Measurements from ENCODE around the gene LRP11.

The LRP11 gene

DNA sequence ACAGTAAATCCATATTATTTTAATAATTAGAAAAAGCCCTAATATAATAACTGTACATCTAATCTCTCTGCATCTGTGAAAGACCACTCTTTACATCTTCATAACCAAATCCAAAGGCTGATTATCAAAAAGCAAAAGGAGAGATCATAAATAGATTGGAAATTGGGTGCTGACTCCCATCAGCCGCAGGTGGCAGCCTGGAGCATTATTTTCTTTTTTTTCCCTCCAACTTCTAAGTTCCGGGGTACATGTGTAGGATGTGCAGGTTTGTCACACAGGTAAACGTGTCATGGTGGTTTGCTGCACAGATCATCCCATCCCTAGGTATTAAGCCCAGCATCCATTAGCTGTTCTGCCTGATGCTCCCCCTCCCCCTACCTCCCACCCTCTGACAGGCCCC lies 30.5 kb downstream of the LRP11 start:
- H3K27me3 ChIP-seq (ENCODE audit: insufficient read depth, low read length, poor library complexity, severe bottlenecking), result no peaks in the 10 kb centered on the region
- no peak overlapping the region for H2AFZ ChIP-seq (ENCODE audit: low read length)
- no peak overlapping the region for H3K4me3 ChIP-seq (ENCODE audit: low read length, poor library complexity, severe bottlenecking)
- no peaks in the 10 kb centered on the region for H3K9me2 ChIP-seq (replicated peaks; ENCODE audit: low read depth, low read length)
- no peaks in the 10 kb centered on the region; the same call in 1 of the 2 replicates for H3K36me3 ChIP-seq (ENCODE audit: insufficient read depth, low read length)
- no peaks in the 10 kb centered on the region for H4K20me1 ChIP-seq (ENCODE audit: insufficient read depth, low read length, poor library complexity, severe bottlenecking)
- no peaks in the 10 kb centered on the region for H3K79me2 ChIP-seq (ENCODE audit: insufficient read depth, low read length)
- H3K9me3 ChIP-seq (ENCODE audit: insufficient read depth, low read depth, low read length), result no peaks in the 10 kb centered on the region
- H3F3A ChIP-seq (ENCODE audit: low read depth), result no peaks in the 10 kb centered on the region
- H3K4me2 ChIP-seq (ENCODE audit: low read depth, low read length, poor library complexity, severe bottlenecking), result no peak overlapping the region
- TF ChIP-seq EZH2phosphoT487 (IDR thresholded peaks at IDR 0.05; ENCODE audit: borderline replicate concordance), result no peak
- TF ChIP-seq, protein P1, sequence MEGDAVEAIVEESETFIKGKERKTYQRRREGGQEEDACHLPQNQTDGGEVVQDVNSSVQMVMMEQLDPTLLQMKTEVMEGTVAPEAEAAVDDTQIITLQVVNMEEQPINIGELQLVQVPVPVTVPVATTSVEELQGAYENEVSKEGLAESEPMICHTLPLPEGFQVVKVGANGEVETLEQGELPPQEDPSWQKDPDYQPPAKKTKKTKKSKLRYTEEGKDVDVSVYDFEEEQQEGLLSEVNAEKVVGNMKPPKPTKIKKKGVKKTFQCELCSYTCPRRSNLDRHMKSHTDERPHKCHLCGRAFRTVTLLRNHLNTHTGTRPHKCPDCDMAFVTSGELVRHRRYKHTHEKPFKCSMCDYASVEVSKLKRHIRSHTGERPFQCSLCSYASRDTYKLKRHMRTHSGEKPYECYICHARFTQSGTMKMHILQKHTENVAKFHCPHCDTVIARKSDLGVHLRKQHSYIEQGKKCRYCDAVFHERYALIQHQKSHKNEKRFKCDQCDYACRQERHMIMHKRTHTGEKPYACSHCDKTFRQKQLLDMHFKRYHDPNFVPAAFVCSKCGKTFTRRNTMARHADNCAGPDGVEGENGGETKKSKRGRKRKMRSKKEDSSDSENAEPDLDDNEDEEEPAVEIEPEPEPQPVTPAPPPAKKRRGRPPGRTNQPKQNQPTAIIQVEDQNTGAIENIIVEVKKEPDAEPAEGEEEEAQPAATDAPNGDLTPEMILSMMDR (conservative IDR thresholded peaks at IDR 0.05; ENCODE audit: low read length), result no peak
- H3K4me1 ChIP-seq (ENCODE audit: insufficient read depth, low read length, poor library complexity, severe bottlenecking), result peaks cover 4% of the 10 kb centered on the region
- H3K9ac ChIP-seq (ENCODE audit: low read depth, low read length, poor library complexity, severe bottlenecking), result no peak overlapping the region

DNA sequence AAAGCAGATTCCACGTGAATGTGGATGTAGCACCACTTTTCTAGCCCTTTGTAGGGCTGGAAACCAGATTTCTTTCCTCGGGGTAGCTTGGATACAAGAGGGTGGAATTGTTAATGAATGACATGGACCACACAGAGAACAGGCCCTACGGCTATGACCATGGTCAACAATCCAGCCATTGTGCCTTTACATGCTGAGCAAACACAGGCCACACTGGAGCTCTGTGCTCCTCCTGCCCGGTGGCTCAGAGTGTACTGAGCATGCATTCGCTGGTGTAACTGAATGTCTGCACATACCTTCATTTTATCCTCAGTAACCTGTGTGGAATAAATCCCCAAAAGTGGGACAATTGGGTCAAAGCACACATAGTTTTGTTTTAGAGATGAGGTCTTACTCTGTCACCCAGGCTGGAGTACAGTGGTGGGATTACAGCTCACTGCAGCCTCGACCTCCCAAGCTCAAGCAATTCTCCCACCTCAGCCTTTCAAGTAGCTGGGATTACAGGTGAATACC lies 32.8 kb downstream of the LRP11 start:
- Histone ChIP-seq H2AFZ (ENCODE audit: low read length) (no peak overlapping the region), H3K4me2 (ENCODE audit: low read depth, low read length, poor library complexity, severe bottlenecking) (no peak overlapping the region), H3K9ac (ENCODE audit: low read depth, low read length, poor library complexity, severe bottlenecking) (no peak overlapping the region), H3K9me3 (ENCODE audit: insufficient read depth, low read depth, low read length) (no peaks in the 10 kb centered on the region), H3K9me2 (replicated peaks; ENCODE audit: low read depth, low read length) (no peaks in the 10 kb centered on the region), H3K27me3 (ENCODE audit: insufficient read depth, low read length, poor library complexity, severe bottlenecking) (no peaks in the 10 kb centered on the region), H4K20me1 (ENCODE audit: insufficient read depth, low read length, poor library complexity, severe bottlenecking) (no peaks in the 10 kb centered on the region), H3F3A (ENCODE audit: low read depth) (no peaks in the 10 kb centered on the region), H3K4me1 (ENCODE audit: insufficient read depth, low read length, poor library complexity, severe bottlenecking) (peaks cover 4% of the 10 kb centered on the region), H3K79me2 (ENCODE audit: insufficient read depth, low read length) (no peaks in the 10 kb centered on the region), H3K36me3 (ENCODE audit: insufficient read depth, low read length) (peaks cover under 1% of the 10 kb centered on the region; the same call in 1 of the 2 replicates), H3K4me3 (ENCODE audit: low read length, poor library complexity, severe bottlenecking) (no peak overlapping the region)
- TF ChIP-seq, protein P1 (conservative IDR thresholded peaks at IDR 0.05; ENCODE audit: low read length), result no peak
- TF ChIP-seq EZH2phosphoT487 (IDR thresholded peaks at IDR 0.05; ENCODE audit: borderline replicate concordance), result no peak

DNA sequence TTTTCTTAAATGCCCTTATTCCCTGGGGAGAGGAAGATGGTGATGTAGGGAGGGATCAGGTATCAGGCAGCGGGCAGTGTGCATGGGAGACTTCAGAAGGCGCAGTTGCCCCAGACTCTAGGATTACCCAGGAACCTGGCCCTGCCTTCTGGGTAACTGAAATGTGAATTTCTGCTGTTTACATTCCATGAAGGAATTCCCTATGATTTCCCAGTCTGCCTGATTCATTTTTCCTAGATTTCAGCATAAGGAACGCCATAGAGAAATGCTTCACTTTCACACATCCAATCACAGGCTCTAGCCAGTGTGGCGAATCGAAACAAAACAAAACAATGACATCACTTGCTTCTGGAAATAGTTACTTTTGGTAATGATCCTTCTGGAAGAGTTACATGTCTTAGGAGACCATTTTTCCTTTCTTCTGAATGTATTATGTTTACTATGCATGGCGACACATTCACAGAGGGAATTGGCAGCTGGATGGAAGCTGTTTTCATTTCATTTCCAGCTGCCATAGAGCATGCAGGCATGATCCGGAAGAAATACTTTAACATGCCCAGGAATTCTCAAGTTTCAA lies 33.3 kb downstream of the LRP11 start:
- peaks cover 6% of the 10 kb centered on the region; the same call in 1 of the 2 replicates for H3K36me3 ChIP-seq (ENCODE audit: insufficient read depth, low read length)
- no peaks in the 10 kb centered on the region for H3K9me3 ChIP-seq (ENCODE audit: insufficient read depth, low read depth, low read length)
- H3K9ac ChIP-seq (ENCODE audit: low read depth, low read length, poor library complexity, severe bottlenecking), result no peak overlapping the region
- H3K9me2 ChIP-seq (replicated peaks; ENCODE audit: low read depth, low read length), result no peaks in the 10 kb centered on the region
- H3K4me1 ChIP-seq (ENCODE audit: insufficient read depth, low read length, poor library complexity, severe bottlenecking), result peaks cover 4% of the 10 kb centered on the region
- H3K27me3 ChIP-seq (ENCODE audit: insufficient read depth, low read length, poor library complexity, severe bottlenecking), result no peaks in the 10 kb centered on the region
- no peak overlapping the region for H2AFZ ChIP-seq (ENCODE audit: low read length)
- no peaks in the 10 kb centered on the region for H3F3A ChIP-seq (ENCODE audit: low read depth)
- no peaks in the 10 kb centered on the region for H4K20me1 ChIP-seq (ENCODE audit: insufficient read depth, low read length, poor library complexity, severe bottlenecking)
- H3K79me2 ChIP-seq (ENCODE audit: insufficient read depth, low read length), result no peaks in the 10 kb centered on the region
- no peak overlapping the region for H3K4me3 ChIP-seq (ENCODE audit: low read length, poor library complexity, severe bottlenecking)
- no peak overlapping the region for H3K4me2 ChIP-seq (ENCODE audit: low read depth, low read length, poor library complexity, severe bottlenecking)
- no peak for TF ChIP-seq EZH2phosphoT487 (IDR thresholded peaks at IDR 0.05; ENCODE audit: borderline replicate concordance)
- TF ChIP-seq, protein P1 (conservative IDR thresholded peaks at IDR 0.05; ENCODE audit: low read length), result no peak
